IMR-90 (cell line): Measurements from ENCODE around the gene C1QTNF3. TPM values are rescaled to one million over a fixed set of nuclear protein-coding genes. Genes with fewer than 3 reads are reported as not detected.

Source experiments
- ATAC-seq: fragments of 200-7000 bp; cut with Tn5 transposase; 2 replicates; pipeline ENCODE4 v1.9.1; 2020; ENCODE audit warnings: low read depth, mild to moderate bottlenecking, moderate library complexity
- BruUV-seq: library from RNA; stranded (reverse); fragments of 400-500 nt; replicated peaks from 2 replicates; lab custom pipeline; 2021; lab: Mats Ljungman, UMichigan
- CTCF ChIA-PET: fragments of 300-600 bp; formaldehyde crosslinking; extraction: SDS; loops from one replicate; lab custom pipeline; 2021; ENCODE audit warnings: antibody characterized with exemption; lab: Yijun Ruan, JAX
- POLR2A ChIA-PET: fragments of 300-600 bp; sonication (Branson Sonifier 250); formaldehyde crosslinking; loops from one replicate; lab custom pipeline; 2022; ENCODE audit warnings: antibody characterized with exemption; ENCODE audit not compliant: unreplicated experiment; lab: Charles Lee
- DNase-seq: peaks from one replicate; pipeline ENCODE4 v3.0.0; 2013
- H2AFZ ChIP-seq: replicated peaks from 2 replicates; pipeline ENCODE3; 2013; ENCODE audit warnings: low read length, mild to moderate bottlenecking; ENCODE audit not compliant: poor library complexity
- H2AK5ac ChIP-seq: 2 replicates; pipeline ENCODE4 v1.6.1; 2013; ENCODE audit warnings: low read depth, low read length, inconsistent platforms
- H2AK9ac ChIP-seq: replicated peaks from 2 replicates; pipeline ENCODE3; 2013; ENCODE audit warnings: mild to moderate bottlenecking, low read depth, low read length, moderate library complexity; ENCODE audit not compliant: poor library complexity
- H2BK120ac ChIP-seq: 2 replicates; pipeline ENCODE4 v1.6.1; 2013; ENCODE audit warnings: low read depth, low read length, inconsistent platforms
- H2BK15ac ChIP-seq: 3 replicates; pipeline ENCODE4 v1.6.1; 2013; ENCODE audit warnings: low read depth, low read length, inconsistent platforms
- H2BK20ac ChIP-seq: 2 replicates; pipeline ENCODE4 v1.6.1; 2013; ENCODE audit warnings: low read depth, mild to moderate bottlenecking, inconsistent platforms, low read length, moderate library complexity
- H2BK5ac ChIP-seq: 2 replicates; pipeline ENCODE4 v1.6.1; 2013; ENCODE audit warnings: mild to moderate bottlenecking, low read depth, low read length, inconsistent platforms; ENCODE audit not compliant: poor library complexity, severe bottlenecking
- H3K14ac ChIP-seq: replicated peaks from 2 replicates; pipeline ENCODE4 v1.6.1; 2013; ENCODE audit warnings: low read depth, low read length, inconsistent platforms
- H3K18ac ChIP-seq: 2 replicates; pipeline ENCODE4 v1.6.1; 2013; ENCODE audit warnings: low read depth, low read length, control low read depth
- H3K23ac ChIP-seq: 2 replicates; pipeline ENCODE4 v1.6.1; 2013; ENCODE audit warnings: low read depth, low read length, inconsistent platforms
- H3K27ac ChIP-seq: 2 replicates; pipeline ENCODE4 v1.5.1; 2013; ENCODE audit warnings: mild to moderate bottlenecking, control low read depth, low read length; ENCODE audit not compliant: insufficient read depth
- H3K27me3 ChIP-seq: 2 replicates; pipeline ENCODE4 v1.6.1; 2013; ENCODE audit warnings: low read length; ENCODE audit not compliant: control insufficient read depth, insufficient read depth
- H3K36me3 ChIP-seq: 2 replicates; pipeline ENCODE4 v1.6.1; 2013; ENCODE audit warnings: low read length, mixed read lengths; ENCODE audit not compliant: control insufficient read depth, insufficient read depth
- H3K4ac ChIP-seq: 2 replicates; pipeline ENCODE4 v1.6.1; 2013; ENCODE audit warnings: low read depth, low read length, inconsistent platforms
- H3K4me1 ChIP-seq: 2 replicates; pipeline ENCODE4 v1.6.1; 2013; ENCODE audit warnings: low read length, mixed read lengths; ENCODE audit not compliant: control insufficient read depth, insufficient read depth
- H3K4me2 ChIP-seq: 2 replicates; pipeline ENCODE4 v1.6.1; 2013; ENCODE audit warnings: low read depth, mild to moderate bottlenecking, control low read depth, low read length, moderate library complexity
- H3K4me3 ChIP-seq: 2 replicates; pipeline ENCODE4 v1.5.1; 2013; ENCODE audit warnings: low read depth, mild to moderate bottlenecking, control low read depth, low read length, moderate library complexity; ENCODE audit not compliant: insufficient read depth
- H3K56ac ChIP-seq: 2 replicates; pipeline ENCODE4 v1.6.1; 2013; ENCODE audit warnings: low read length, inconsistent platforms; ENCODE audit not compliant: insufficient read depth; ENCODE audit errors: extremely low read depth
- H3K79me1 ChIP-seq, 2 experiments: 2 replicates each; pipeline ENCODE4 v1.6.1; 2013; ENCODE audit warnings: low read length in 2 of 2, inconsistent platforms in 1 of 2, low read depth in 1 of 2
- H3K9ac ChIP-seq: 2 replicates; pipeline ENCODE4 v1.6.1; 2013; ENCODE audit warnings: low read depth, low read length, control low read depth
- H3K9me1 ChIP-seq: 2 replicates; pipeline ENCODE4 v1.6.1; 2013; ENCODE audit warnings: low read length, inconsistent platforms; ENCODE audit not compliant: insufficient read depth
- H3K9me3 ChIP-seq: 2 replicates; pipeline ENCODE4 v1.6.1; 2013; ENCODE audit warnings: low read length; ENCODE audit not compliant: control insufficient read depth, insufficient read depth
- H4K20me1 ChIP-seq: 2 replicates; pipeline ENCODE4 v1.6.1; 2013; ENCODE audit warnings: low read length, inconsistent platforms; ENCODE audit not compliant: insufficient read depth
- H4K5ac ChIP-seq: 2 replicates; pipeline ENCODE4 v1.6.1; 2013; ENCODE audit warnings: mild to moderate bottlenecking, low read depth, low read length, control low read depth
- H4K8ac ChIP-seq, 2 experiments: 2 replicates each; pipeline ENCODE4 v1.6.1; 2013; ENCODE audit warnings: low read depth in 2 of 2, low read length in 2 of 2, control low read depth in 1 of 2, inconsistent platforms in 1 of 2
- H4K91ac ChIP-seq: 2 replicates; pipeline ENCODE4 v1.6.1; 2013; ENCODE audit warnings: low read depth, low read length, inconsistent platforms; ENCODE audit not compliant: insufficient read depth
- BHLHE40 ChIP-seq: fragments of 150-350 bp; IDR thresholded peaks from 2 replicates; pipeline ENCODE4 v1.6.1; 2016; ENCODE audit warnings: mild to moderate bottlenecking, low read depth, low read length
- CEBPB ChIP-seq: IDR thresholded peaks from 2 replicates; pipeline ENCODE4 v1.6.1; 2012; ENCODE audit warnings: low read depth, low read length, improper control_type of control experiment
- CHD1 ChIP-seq: IDR thresholded peaks from 2 replicates; pipeline ENCODE4 v1.6.1; 2012; ENCODE audit warnings: low read depth, low read length, improper control_type of control experiment
- CTCF ChIP-seq: conservative IDR thresholded peaks from 2 replicates; pipeline ENCODE4 v1.5.1; 2012; ENCODE audit warnings: mild to moderate bottlenecking, low read depth, low read length, improper control_type of control experiment
- FOS ChIP-seq: fragments of 150-350 bp; IDR thresholded peaks from 2 replicates; pipeline ENCODE4 v1.6.1; 2016; ENCODE audit warnings: low read depth, low read length
- MAFK ChIP-seq: IDR thresholded peaks from 2 replicates; pipeline ENCODE4 v1.6.1; 2012; ENCODE audit warnings: low read depth, low read length, improper control_type of control experiment
- MAZ ChIP-seq: IDR thresholded peaks from 2 replicates; pipeline ENCODE4 v1.6.1; 2012; ENCODE audit warnings: low read depth, mild to moderate bottlenecking, low read length, improper control_type of control experiment, moderate library complexity, borderline replicate concordance
- MXI1 ChIP-seq: IDR thresholded peaks from 2 replicates; pipeline ENCODE4 v1.6.1; 2012; ENCODE audit warnings: low read depth, mild to moderate bottlenecking, low read length, moderate library complexity, borderline replicate concordance
- NFE2L2 ChIP-seq: fragments of 150-350 bp; IDR thresholded peaks from 2 replicates; pipeline ENCODE4 v1.6.1; 2016; ENCODE audit warnings: low read depth, mild to moderate bottlenecking, low read length
- POLR2A ChIP-seq: IDR thresholded peaks from 2 replicates; pipeline ENCODE4 v1.6.1; 2012; ENCODE audit warnings: mild to moderate bottlenecking, low read depth, low read length
- RCOR1 ChIP-seq: IDR thresholded peaks from 2 replicates; pipeline ENCODE4 v1.6.1; 2012; ENCODE audit warnings: mild to moderate bottlenecking, low read length, improper control_type of control experiment; ENCODE audit not compliant: insufficient replicate concordance
- RFX5 ChIP-seq: IDR thresholded peaks from 2 replicates; pipeline ENCODE4 v1.8.0; 2012; ENCODE audit warnings: low read depth, mild to moderate bottlenecking, low read length, moderate library complexity
- USF2 ChIP-seq: fragments of 150-350 bp; IDR thresholded peaks from 2 replicates; pipeline ENCODE4 v1.6.1; 2017; ENCODE audit warnings: mild to moderate bottlenecking, antibody characterized with exemption, low read length, low read depth
- WGBS, 2 experiments: methylation state at CpG; one replicate each; pipeline versions ENCODE4 v1.1.5 to v1.1.7; 2013; ENCODE audit warnings: missing lambda C conversion rate in 2 of 2; ENCODE audit not compliant: insufficient read length in 1 of 2; ENCODE audit errors: extremely low coverage in 2 of 2; 5-methylcytosine and 5-hydroxymethylcytosine counted together
- dilution Hi-C: fragments of 300-500 bp; cut with HindIII; formaldehyde crosslinking; loops from one replicate; pipeline ENCODE4 v1.14.3; 2018; ENCODE audit warnings: low sequenced_read_pairs; ENCODE audit not compliant: unreplicated experiment
- in situ Hi-C: fragments of 300-500 bp; cut with MboI; formaldehyde crosslinking; loops from 3 replicates; pipeline ENCODE4 v1.14.3; 2019; ENCODE audit warnings: low sequenced_read_pairs, inconsistent platforms, mixed read lengths
- intact Hi-C: fragments of 100-400 bp; cut with micrococcal nuclease; formaldehyde crosslinking; loops from 2 replicates; pipeline ENCODE4 v1.10.0; 2022
- polyA plus RNA-seq, 3 experiments: library from polyadenylated mRNA; depleted of rRNA; stranded (reverse); fragments of >200 nt; gene quantifications; 2 replicates each; pipeline ENCODE4 v1.2.3, GENCODE V29; 2012; ENCODE audit warnings: low replicate concordance in 1 of 3
- total RNA-seq: library from RNA; depleted of rRNA; stranded (reverse); fragments of >200 nt; gene quantifications from 2 replicates; pipeline ENCODE4 v1.2.3, GENCODE V29; 2012
- TF ChIP-seq, protein P1 (sequence below): fragments of 150-350 bp; IDR thresholded peaks from 2 replicates; pipeline ENCODE4 v1.6.1; 2016; ENCODE audit warnings: low read depth, mild to moderate bottlenecking, low read length, moderate library complexity, borderline replicate concordance

C1QTNF3 gene
- total and polyA plus RNA-seq, 2 of the 4 experiments (the other 2 are of a cell fraction) = 1.0 to 1.4 TPM

GRCh38 chr5:33973271-33973670 is 69.7 kb downstream of the C1QTNF3 start:
- Histone ChIP-seq H2BK15ac (no peak overlapping the region), H2BK20ac (no peak overlapping the region), H2AK9ac (no peak overlapping the region), H4K5ac (no peak overlapping the region), H3K4me3 (no peak overlapping the region), H3K9ac (no peak overlapping the region), H3K27ac (no peak overlapping the region), H2BK120ac (no peak overlapping the region), H3K4me1 (peaks cover 3% of the 10 kb centered on the region; the same call in 1 of the 2 replicates), H3K4me2 (no peak overlapping the region), H3K9me3 (no peaks in the 10 kb centered on the region), H4K20me1 (no peaks in the 10 kb centered on the region), H4K91ac (no peak overlapping the region), H3K14ac (no peak overlapping the region), H2AFZ (no peak overlapping the region), H3K4ac (no peak overlapping the region), H3K79me1 (no peaks in the 10 kb centered on the region), H3K9me1 (no peaks in the 10 kb centered on the region), H3K36me3 (no peaks in the 10 kb centered on the region), H3K27me3 (peaks cover 14% of the 10 kb centered on the region), H2AK5ac (no peak overlapping the region), H2BK5ac (no peak overlapping the region), H3K18ac (no peak overlapping the region), H3K56ac (no peak overlapping the region), H4K8ac (no peak overlapping the region), H3K23ac (no peak overlapping the region)
- in situ Hi-C loops = no loop called here
- CTCF ChIA-PET = no interaction called here
- dilution Hi-C loops = no loop called here
- DNase-seq (no peak), ATAC-seq (no peak)
- BruUV-seq = no TSS peak
- intact Hi-C loops = no loop called here
- TF ChIP-seq CTCF = no peak
- no peak for TF ChIP-seq RFX5
- TF ChIP-seq, protein P1, sequence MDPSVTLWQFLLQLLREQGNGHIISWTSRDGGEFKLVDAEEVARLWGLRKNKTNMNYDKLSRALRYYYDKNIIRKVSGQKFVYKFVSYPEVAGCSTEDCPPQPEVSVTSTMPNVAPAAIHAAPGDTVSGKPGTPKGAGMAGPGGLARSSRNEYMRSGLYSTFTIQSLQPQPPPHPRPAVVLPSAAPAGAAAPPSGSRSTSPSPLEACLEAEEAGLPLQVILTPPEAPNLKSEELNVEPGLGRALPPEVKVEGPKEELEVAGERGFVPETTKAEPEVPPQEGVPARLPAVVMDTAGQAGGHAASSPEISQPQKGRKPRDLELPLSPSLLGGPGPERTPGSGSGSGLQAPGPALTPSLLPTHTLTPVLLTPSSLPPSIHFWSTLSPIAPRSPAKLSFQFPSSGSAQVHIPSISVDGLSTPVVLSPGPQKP = no peak
- TF ChIP-seq NFE2L2 = no peak
- TF ChIP-seq USF2 = no peak
- no peak for TF ChIP-seq POLR2A
- no peak for TF ChIP-seq MXI1
- TF ChIP-seq BHLHE40 = no peak
- TF ChIP-seq MAZ = no peak
- TF ChIP-seq MAFK = no peak
- TF ChIP-seq FOS = no peak
- TF ChIP-seq CEBPB = no peak
- no peak for TF ChIP-seq CHD1
- TF ChIP-seq RCOR1 = no peak
- POLR2A ChIA-PET = no interaction called here
- no CpG with 5 or more reads among the region's 2 CpGs for WGBS, 2 experiments
